Measurements from ENCODE around the gene MAP3K7CL. TPM values are rescaled to one million over a fixed set of nuclear protein-coding genes. Genes with fewer than 3 reads are reported as not detected.

MAP3K7CL gene
- total and polyA plus RNA-seq, 4 donors = 1.4 to 3.5 (median 3.1) TPM

DNA sequence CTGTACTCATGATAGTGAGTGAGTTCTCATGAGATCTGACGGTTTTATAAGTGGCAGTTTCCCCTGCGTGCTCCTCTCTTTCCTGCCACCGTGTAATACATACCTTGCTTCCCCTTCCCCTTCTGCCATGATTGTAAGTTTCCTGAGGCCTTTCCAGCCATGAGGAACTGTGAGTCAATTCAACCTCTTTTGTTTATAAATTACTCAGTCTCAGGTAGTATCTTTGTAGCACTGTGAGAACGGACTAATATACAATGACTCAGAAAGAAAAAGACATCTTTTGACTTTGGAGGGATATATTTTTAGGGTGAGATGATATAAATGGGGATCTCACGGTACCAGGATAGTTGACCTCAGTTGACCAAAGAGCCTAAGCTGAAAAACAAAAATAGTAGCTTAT lies 93.6 kb downstream of the MAP3K7CL start:
- TF ChIP-seq RXRA (IDR thresholded peaks at IDR 0.05) = no peak
- no peak for TF ChIP-seq HNF4G (IDR thresholded peaks at IDR 0.05)
- TF ChIP-seq, protein P1, sequence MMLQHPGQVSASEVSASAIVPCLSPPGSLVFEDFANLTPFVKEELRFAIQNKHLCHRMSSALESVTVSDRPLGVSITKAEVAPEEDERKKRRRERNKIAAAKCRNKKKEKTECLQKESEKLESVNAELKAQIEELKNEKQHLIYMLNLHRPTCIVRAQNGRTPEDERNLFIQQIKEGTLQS (IDR thresholded peaks at IDR 0.05) = no peak
- no peak for TF ChIP-seq HNF4A (conservative IDR thresholded peaks at IDR 0.05)
- Histone ChIP-seq H3K27ac (ENCODE audit: low read depth in 1 of 2, low read length in 2 of 2) (no peak overlapping the region), H3K27me3 (ENCODE audit: control insufficient read depth in 4 of 4, insufficient read depth in 4 of 4, low read length in 3 of 4) (no peaks in the 10 kb centered on the region), H3K4me1 (ENCODE audit: control insufficient read depth in 4 of 4, insufficient read depth in 4 of 4, low read length in 3 of 4) (peaks cover 0 to 2% (median under 1%) of the 10 kb centered on the region in 4 donors), H3K36me3 (ENCODE audit: control insufficient read depth in 4 of 4, insufficient read depth in 3 of 4, low read depth in 1 of 4, low read length in 3 of 4) (no peaks in the 10 kb centered on the region), H3K9me3 (ENCODE audit: control insufficient read depth in 4 of 4, low read length in 3 of 4) (no peaks in the 10 kb centered on the region), H3K4me3 (ENCODE audit: low read depth in 1 of 3, low read length in 3 of 3) (no peak overlapping the region), H3K9ac (ENCODE audit: low read depth in 1 of 2, low read length in 2 of 2) (no peak overlapping the region)
- 93% methylated on average over 5 of the region's 5 CpGs for WGBS
- no peak for DNase-seq (ENCODE audit: low spot score)

Small RNA genes within 50 kb of the gene (small RNA-seq; reads per million reads assigned to genes)
- gene RF00012 (not detected), gene RF00019 (not detected)

Other genes starting within 250 kb of the MAP3K7CL start
- 10 to 100 TPM; 13.2 to 22.1 TPM for gene LTN1, start 137.8 kb upstream of the MAP3K7CL start, total RNA-seq
- 1 to 10 TPM; 3.9 to 6.1 TPM for gene LTN1, start 137.8 kb upstream of the MAP3K7CL start, polyA plus RNA-seq
- gene RWDD2B, start 111.3 kb upstream of the MAP3K7CL start, total RNA-seq = 10 to 100 TPM in 1 of 2 donors, 1 to 10 TPM in 1; 6.1 to 12.5 TPM
- 10 to 100 TPM; 12.5 to 36.3 TPM for gene RWDD2B, start 111.3 kb upstream of the MAP3K7CL start, polyA plus RNA-seq
- gene USP16, start 106.0 kb upstream of the MAP3K7CL start, total RNA-seq = 10 to 100 TPM; 14.5 to 21.8 TPM
- gene USP16, start 106.0 kb upstream of the MAP3K7CL start, polyA plus RNA-seq = 10 to 100 TPM; 13.3 to 45.3 TPM
- 10 to 100 TPM; 67.5 to 78.2 TPM for gene CCT8, start 57.0 kb upstream of the MAP3K7CL start, total RNA-seq
- 10 to 100 TPM; 47.0 to 48.5 TPM for gene CCT8, start 57.0 kb upstream of the MAP3K7CL start, polyA plus RNA-seq
- 10 to 100 TPM; 29.8 to 47.1 TPM for gene BACH1, start 168.3 kb downstream of the MAP3K7CL start, total RNA-seq
- gene BACH1, start 168.3 kb downstream of the MAP3K7CL start, polyA plus RNA-seq = 1 to 10 TPM; 7.5 to 9.9 TPM